Neural progenitor cell (in vitro differentiated cells): ENCODE results near the gene MAMDC4.

Experiments used
- CTCF ChIP-seq: fragments of 200-600 bp; sonication (generic); IDR thresholded peaks from 2 replicates; pipeline ENCODE4 v1.5.1; 2017; ENCODE audit warnings: antibody characterized with exemption, mild to moderate bottlenecking
- EZH2 ChIP-seq: fragments of 200-600 bp; sonication (generic); IDR thresholded peaks from 2 replicates; pipeline ENCODE4 v1.6.1; 2017; ENCODE audit warnings: antibody characterized with exemption, mild to moderate bottlenecking, moderate library complexity

GRCh38 chr9:136903041-136903554 lies 51.0 kb downstream of the MAMDC4 start:
- TF ChIP-seq CTCF: no peak
- TF ChIP-seq EZH2: no peak
